ENCODE data around the gene LMNA. TPM values are rescaled to one million over a fixed set of nuclear protein-coding genes. Genes with fewer than 3 reads are reported as not detected.

The LMNA gene
- total and polyA plus RNA-seq, 4 donors = 60.4 to 160 (median 97.2) TPM

GRCh38 chr1:156152628-156153027, 38.1 kb downstream of the LMNA start:
- Histone ChIP-seq H3K4me1 (ENCODE audit: control insufficient read depth in 4 of 4, insufficient read depth in 4 of 4, low read length in 3 of 4) (peaks cover 0 to 3% (median under 1%) of the 10 kb centered on the region in 4 donors), H3K4me3 (ENCODE audit: low read depth in 1 of 3, low read length in 3 of 3) (no peak overlapping the region), H3K27ac (ENCODE audit: low read depth in 1 of 2, low read length in 2 of 2) (no peak overlapping the region), H3K36me3 (ENCODE audit: control insufficient read depth in 4 of 4, insufficient read depth in 3 of 4, low read depth in 1 of 4, low read length in 3 of 4) (no peaks in the 10 kb centered on the region), H3K9ac (ENCODE audit: low read depth in 1 of 2, low read length in 2 of 2) (no peak overlapping the region), H3K27me3 (ENCODE audit: control insufficient read depth in 4 of 4, insufficient read depth in 4 of 4, low read length in 3 of 4) (no peaks in the 10 kb centered on the region), H3K9me3 (ENCODE audit: control insufficient read depth in 4 of 4, low read length in 3 of 4) (no peaks in the 10 kb centered on the region)
- TF ChIP-seq TAF1 (conservative IDR thresholded peaks at IDR 0.05) (no peak), CTCF (IDR thresholded peaks at IDR 0.05; ENCODE audit: low read depth, low read length, missing input control) (no peak), HNF4A (conservative IDR thresholded peaks at IDR 0.05) (no peak), JUND (IDR thresholded peaks at IDR 0.05) (no peak), SP1 (IDR thresholded peaks at IDR 0.05) (no peak), NR2F2 (IDR thresholded peaks at IDR 0.05) (no peak)
- DNase-seq (ENCODE audit: low spot score) = no peak
- WGBS = 64% methylated on average over 5 of the region's 5 CpGs

DNA sequence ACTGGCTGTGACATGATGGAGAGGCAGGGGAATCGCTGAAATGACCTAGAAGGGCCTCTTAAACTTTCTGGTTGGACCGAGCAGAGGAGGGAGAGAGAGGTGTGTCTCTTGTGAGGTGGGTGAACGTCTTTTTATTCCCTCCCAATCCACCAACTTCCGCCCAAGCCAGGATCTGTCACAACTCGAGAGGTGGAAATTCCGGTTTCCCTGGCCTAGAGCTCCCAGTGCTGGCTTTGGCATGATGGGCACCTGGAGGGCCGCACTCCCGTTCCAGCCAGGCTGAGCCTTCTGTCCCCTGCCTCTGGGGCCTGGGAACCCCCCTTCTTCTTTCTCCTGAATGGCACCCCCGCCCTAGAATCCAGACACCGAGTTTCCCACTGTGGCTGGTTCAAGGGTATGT, 38.9 kb downstream of the LMNA start, which contains the start of gene SEMA4A:
Gene SEMA4A (plus strand): TSS at position 224 of the 400 bp plus-strand sequence. CDS start 994 bp downstream, outside the sequence.
- Histone ChIP-seq H3K27ac (ENCODE audit: low read depth in 1 of 2, low read length in 2 of 2) (peak within 1 kb of the TSS in 1 of 2 donors; percentile 49), H3K4me1 (ENCODE audit: control insufficient read depth in 4 of 4, insufficient read depth in 4 of 4, low read length in 3 of 4) (no peaks in the 10 kb centered on the region)
- WGBS = 85% methylated on average over 10 of the region's 10 CpGs

More for the DNA sequence above, 38.9 kb downstream of the LMNA start, which contains the start of gene SEMA4A:
- TF ChIP-seq FOXA2 (IDR thresholded peaks at IDR 0.05) = no peak
- no peak for TF ChIP-seq HNF4A (conservative IDR thresholded peaks at IDR 0.05)
- TF ChIP-seq ATF3 (IDR thresholded peaks at IDR 0.05) = no peak
- no peak for TF ChIP-seq NR2F2 (IDR thresholded peaks at IDR 0.05)
- no peak for TF ChIP-seq TAF1 (conservative IDR thresholded peaks at IDR 0.05)
- TF ChIP-seq RXRA (IDR thresholded peaks at IDR 0.05) = no peak
- TF ChIP-seq GABPA (IDR thresholded peaks at IDR 0.05 in 1 of 2, conservative IDR thresholded peaks at IDR 0.05 in 1 of 2) = no peak
- TF ChIP-seq CTCF (IDR thresholded peaks at IDR 0.05; ENCODE audit: low read depth, low read length, missing input control) = no peak
- TF ChIP-seq, protein P1, sequence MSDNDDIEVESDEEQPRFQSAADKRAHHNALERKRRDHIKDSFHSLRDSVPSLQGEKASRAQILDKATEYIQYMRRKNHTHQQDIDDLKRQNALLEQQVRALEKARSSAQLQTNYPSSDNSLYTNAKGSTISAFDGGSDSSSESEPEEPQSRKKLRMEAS (IDR thresholded peaks at IDR 0.05) = no peak
- Histone ChIP-seq H3K9ac (ENCODE audit: low read depth in 1 of 2, low read length in 2 of 2) (no peak within 1 kb of the TSS), H3K9me3 (ENCODE audit: control insufficient read depth in 4 of 4, low read length in 3 of 4) (no peaks in the 10 kb centered on the region), H3K36me3 (ENCODE audit: control insufficient read depth in 4 of 4, insufficient read depth in 3 of 4, low read depth in 1 of 4, low read length in 3 of 4) (no peaks in the 10 kb centered on the region), H3K27me3 (ENCODE audit: control insufficient read depth in 4 of 4, insufficient read depth in 4 of 4, low read length in 3 of 4) (no peaks in the 10 kb centered on the region), H3K4me3 (ENCODE audit: low read depth in 1 of 3, low read length in 3 of 3) (no peak within 1 kb of the TSS)
- DNase-seq (ENCODE audit: low spot score) = no peak

Data from liver (tissue), 9 donors.